GM18526 (cell line): Measurements from ENCODE around the gene ADRB2.
A peak's percentile ranks its signal among the peaks of the same experiment; 100 is the strongest.

Experiments
- POLR2A ChIP-seq: IDR thresholded peaks from 3 replicates; pipeline ENCODE4 v1.6.1; 2011; ENCODE audit not compliant: insufficient read length; ENCODE audit errors: extremely low read depth

Gene ADRB2

DNA sequence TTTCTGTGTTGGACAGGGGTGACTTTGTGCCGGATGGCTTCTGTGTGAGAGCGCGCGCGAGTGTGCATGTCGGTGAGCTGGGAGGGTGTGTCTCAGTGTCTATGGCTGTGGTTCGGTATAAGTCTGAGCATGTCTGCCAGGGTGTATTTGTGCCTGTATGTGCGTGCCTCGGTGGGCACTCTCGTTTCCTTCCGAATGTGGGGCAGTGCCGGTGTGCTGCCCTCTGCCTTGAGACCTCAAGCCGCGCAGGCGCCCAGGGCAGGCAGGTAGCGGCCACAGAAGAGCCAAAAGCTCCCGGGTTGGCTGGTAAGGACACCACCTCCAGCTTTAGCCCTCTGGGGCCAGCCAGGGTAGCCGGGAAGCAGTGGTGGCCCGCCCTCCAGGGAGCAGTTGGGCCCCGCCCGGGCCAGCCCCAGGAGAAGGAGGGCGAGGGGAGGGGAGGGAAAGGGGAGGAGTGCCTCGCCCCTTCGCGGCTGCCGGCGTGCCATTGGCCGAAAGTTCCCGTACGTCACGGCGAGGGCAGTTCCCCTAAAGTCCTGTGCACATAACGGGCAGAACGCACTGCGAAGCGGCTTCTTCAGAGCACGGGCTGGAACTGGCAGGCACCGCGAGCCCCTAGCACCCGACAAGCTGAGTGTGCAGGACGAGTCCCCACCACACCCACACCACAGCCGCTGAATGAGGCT is at the start of gene ADRB2:
Gene ADRB2, plus strand, starts transcription at position 559 of the 686 bp plus-strand sequence. CDS start 221 bp downstream, outside the sequence.
- peak; percentile 87 for TF ChIP-seq POLR2A

DNA sequence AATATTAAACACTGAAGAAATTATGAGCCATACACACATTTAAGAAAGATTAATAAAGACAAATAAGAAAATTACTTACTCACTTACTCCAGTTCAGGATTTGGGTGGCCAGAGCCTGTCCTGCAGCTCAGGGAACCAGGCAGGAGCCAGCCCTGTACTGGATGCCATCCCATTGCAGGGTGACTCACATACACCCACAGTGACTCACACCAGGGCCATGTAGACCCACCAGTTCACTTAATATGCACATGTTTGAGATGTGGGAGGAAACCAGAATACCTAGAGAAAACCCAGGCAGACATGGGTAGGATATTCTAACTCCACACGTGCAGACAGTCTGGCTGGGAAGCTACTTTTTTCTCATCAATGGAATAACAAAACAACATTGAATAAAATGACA is 49.6 kb upstream of the ADRB2 start:
- no peak for TF ChIP-seq POLR2A

DNA sequence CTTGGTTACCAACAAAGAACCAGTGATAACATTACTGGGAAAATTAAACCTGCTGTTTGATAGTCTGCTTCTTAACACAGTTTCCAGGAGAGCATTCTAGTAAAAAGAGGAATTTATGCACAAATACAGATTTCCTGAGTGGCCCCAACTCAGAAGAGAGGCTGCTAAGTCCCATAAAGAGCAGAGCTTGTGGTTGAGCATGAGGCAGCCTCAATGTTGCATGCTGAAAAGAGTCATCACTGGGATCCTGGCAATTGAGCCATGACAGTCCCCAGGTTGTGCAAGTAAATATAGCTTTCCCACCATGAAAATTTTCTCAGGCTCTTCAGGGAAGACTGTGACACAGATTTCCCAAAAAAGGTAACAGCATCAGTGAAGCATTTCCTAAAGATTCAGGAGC is 47.5 kb upstream of the ADRB2 start:
- TF ChIP-seq POLR2A, result no peak

DNA sequence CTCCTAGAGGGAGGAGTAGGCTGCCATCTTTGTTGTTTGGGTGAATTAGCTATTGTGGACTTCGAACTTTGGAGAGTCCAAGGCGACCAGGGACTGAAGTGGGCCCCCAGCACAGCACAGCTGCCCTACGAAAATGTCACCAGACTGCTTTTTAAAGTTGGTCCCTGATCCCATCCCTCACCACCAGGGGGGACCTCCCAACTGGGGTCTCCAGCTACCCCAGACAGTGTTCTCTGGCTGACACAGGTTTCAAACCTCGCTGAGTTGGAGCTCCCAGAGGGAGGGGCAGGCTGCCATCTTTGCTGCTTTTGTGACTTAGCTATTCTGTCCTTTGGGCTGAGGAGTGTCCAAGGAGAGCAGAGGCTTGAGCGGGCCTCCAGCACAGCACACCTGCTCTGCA is 45.7 kb upstream of the ADRB2 start:
- no peak for TF ChIP-seq POLR2A

DNA sequence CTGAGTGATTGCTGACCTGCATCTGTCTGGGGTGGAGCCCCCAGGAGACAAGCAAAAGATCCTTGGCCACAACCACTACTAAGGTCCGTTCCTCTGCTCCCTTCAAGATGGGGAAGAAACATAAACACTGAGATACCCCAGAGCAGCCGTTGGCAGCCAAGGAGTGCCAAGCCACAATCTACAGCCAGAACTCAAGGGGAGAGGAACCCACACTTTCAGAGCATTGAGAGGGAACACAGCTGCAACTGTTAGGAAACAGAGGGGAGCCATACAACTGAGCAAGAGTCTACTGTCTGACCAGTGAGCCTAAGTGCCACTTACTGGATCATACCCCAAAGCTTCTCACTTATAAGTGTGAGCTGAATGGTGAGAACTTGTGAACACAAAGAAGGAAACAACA is 44.6 kb upstream of the ADRB2 start:
- TF ChIP-seq POLR2A, result no peak

DNA sequence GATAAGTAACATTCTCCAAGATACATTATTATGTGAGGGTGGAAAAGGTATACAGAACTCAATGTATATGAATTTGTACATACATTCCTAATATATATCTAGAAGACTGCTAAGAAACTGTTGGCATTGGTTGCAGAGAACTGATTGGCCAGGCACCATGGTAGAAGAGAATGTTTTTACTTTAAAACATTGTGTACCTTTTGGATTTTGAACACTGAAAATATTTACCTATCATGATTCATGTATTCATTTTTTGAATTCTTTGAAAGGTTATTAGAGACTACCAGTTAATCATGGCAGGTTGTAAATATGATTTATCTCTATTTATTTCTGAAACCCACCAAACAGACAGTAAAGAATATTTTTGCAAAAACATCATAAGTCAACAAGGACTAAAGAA is 41.2 kb upstream of the ADRB2 start:
- no peak for TF ChIP-seq POLR2A

DNA sequence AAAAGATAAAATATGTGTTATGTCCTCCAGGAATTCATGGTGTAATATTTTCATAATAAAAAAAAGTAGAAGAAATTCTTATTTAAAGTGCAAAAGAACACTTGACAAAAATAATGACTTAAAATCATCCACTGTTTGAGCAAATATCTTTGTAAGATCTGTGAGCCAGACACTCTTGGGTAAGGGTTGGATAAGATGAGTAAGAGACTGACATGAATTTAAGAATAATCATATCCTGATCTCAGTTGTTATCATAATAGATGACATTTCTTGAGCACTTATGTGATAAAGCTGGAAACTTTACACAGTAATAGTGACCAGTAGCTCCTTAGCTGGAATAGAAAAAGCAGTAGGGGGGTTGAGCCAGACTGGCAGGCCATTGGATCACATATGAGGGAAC is 40.0 kb upstream of the ADRB2 start:
- no peak for TF ChIP-seq POLR2A

DNA sequence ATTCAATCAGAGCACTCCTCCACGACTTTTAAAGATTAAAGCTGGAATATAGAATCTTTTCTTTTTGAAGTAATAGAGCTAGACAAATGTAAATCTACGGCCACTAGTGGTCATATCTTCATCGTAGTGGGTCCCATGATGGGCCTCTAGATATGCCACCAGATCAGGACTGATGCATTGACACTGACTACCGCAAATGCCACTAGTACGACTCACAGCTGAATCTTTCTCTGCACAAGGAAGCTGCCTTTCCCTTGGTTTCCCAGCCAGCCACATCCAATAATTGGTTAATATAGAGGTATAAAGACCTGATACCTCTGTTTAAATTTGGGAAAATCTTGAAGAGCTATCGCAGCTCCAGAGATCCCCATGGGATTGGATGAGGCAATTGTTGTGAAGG is 37.8 kb upstream of the ADRB2 start:
- no peak for TF ChIP-seq POLR2A

DNA sequence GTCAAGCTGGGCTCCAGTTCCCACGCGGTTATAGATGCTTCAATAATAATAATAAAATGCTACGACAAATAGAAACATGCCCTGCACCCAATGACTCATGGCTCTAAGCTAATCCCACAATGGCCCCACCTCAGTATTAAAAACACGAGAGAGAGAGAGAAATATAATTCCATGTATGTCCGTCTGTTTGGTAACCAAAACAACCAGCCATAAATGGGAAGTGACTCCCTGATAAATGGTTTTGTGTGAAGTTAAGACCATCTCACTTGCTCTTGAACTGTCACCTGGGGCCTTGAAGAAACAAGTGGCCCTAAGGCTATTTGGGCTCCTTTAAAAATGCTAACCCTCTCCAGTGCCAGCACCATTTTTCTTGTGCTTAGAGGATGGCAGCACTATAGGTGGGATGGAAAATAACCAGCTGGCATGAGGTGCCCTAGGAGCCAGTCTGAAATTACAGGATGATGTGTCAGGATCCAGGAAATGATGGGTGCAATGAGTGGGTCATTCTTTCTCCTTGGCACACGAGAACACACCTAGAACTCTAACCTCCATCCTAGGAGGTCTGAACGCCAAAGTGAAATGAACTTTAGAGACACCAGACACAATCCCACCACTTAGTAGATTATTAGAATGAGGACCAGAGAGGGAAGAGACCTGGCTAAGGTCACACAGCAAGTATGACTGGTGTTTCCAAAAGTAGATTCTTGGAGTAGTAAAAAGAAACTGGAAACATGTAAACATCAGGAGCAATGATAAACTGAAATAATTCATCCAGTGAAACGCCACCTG is 35.7 kb upstream of the ADRB2 start:
- TF ChIP-seq POLR2A, result no peak

DNA sequence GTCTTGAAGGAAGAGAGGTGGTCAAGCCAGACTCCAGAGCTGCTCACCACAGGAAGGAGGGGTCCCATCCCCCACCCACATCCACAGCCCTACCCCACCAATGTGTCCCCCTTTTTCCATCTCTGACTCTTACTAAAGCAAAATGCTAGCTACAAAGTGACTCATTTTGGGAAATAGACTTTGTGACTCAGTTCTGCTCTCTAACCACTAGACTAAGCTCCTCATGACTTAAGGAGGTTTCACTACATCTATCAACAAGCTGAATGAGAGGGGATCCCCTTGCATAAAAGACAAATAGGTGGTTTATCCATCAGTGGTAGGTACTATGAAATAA is 35.1 kb upstream of the ADRB2 start:
- TF ChIP-seq POLR2A, result no peak

DNA sequence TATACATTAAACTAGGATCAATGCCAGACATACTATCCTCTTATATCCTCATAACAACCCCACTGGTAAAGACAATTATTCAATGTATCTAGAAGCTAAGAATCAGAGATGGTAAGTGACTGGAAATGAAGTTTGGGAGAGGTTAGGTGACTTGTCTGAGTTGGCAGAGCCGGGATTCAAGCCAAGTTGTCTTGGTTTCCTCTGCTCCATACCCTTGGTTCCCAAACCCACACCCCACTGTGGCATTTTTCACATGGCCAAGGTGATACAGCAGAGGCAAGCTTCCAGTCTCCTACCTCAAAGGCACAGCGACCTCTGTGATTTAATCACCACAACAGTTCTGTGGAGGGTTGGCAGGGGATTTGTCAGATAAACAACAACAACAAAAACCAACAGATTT is 34.7 kb upstream of the ADRB2 start:
- no peak for TF ChIP-seq POLR2A

DNA sequence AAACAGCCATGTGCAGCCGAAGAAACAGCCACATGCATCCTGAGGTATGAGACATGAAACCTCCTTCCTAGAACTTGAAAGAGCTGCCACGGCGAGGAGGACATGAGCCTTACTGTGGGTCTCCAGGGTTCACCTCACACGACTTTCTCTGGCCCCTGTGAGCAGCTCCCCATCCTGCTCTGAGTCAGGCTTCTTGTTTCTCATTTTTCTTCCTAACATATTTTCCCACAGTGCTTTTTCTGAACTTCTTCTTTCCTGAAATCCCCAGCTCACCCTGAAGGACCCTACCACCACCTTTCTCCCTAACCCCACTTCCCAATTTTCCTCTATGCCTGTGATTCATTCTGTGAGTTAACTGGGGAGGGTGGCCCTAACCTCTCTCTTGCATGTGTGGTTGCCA is 33.7 kb upstream of the ADRB2 start:
- no peak for TF ChIP-seq POLR2A

DNA sequence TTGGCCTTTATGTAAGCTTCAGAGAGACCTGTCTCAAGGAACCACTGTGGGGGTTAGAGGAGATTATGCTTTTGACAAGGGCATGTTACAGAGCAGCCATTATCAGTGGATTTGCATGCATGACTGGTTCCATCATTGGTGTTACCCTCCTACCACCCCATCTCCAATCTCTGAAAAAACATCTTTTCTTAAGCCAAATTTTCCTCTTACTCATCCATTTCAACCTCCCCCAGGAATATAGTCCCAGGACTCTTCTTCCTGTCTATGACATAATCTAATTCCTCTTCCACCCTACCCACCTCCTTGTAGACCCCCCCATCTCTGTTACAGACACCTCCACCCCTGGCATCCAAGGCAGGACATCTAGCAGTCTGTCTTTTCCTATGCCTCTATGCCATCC is 33.1 kb upstream of the ADRB2 start:
- TF ChIP-seq POLR2A, result no peak

DNA sequence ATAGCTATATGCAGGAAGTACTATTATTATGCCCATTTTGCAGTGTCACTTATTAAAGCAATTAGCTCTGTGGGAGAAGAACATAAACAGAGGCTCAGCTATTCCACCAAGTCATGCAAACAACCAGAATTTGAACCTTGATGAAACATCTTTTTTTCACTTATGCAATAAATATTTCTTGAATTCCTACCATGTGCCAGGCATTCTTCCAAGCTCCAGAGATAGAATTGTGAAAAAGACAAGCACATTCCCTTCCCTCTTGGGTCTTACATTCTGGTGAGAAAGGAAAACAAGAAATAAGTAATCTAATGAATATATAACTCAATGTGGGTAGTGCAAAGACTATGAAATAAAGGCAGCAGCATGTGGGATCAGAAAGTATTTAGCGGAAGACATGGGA is 32.1 kb upstream of the ADRB2 start:
- TF ChIP-seq POLR2A, result no peak

DNA sequence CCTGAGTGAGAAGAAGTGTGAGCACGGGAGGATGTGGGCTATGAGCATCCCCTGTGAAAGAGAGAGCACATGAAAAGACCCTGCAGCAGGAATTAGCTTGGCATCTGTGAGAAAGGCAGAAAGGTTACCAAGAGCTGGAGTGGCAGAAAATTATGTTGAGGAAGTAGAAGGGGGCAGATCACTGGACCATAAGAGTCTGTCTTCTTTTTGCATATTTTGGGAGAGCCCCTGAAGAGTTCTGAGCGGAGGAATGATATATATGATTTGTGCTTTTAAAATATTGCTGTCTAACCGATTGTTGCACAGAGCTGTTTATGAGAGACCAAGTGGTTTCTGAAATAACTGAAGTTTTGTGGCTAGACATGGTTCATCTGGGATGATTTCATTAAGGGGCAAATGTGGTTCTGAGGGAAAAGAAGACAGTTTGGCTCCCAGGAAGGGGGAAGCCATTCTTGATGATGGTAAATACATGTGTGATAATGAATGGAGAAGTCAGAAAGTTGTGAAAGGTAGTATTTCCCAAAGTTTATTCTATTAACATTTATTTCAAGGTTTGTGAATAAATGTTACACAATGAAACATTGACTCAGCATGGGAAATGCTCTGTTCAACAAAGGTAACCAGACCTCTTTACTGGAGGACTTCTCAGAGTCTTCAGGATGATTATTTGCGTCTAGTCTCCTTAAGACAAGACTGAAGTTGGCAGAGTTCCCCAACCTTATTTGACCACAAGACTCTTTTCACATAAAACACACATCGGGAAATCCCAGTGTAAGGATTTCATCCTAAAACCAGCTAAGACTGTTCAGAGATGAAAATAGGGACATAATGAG is 31.5 kb upstream of the ADRB2 start:
- no peak for TF ChIP-seq POLR2A

DNA sequence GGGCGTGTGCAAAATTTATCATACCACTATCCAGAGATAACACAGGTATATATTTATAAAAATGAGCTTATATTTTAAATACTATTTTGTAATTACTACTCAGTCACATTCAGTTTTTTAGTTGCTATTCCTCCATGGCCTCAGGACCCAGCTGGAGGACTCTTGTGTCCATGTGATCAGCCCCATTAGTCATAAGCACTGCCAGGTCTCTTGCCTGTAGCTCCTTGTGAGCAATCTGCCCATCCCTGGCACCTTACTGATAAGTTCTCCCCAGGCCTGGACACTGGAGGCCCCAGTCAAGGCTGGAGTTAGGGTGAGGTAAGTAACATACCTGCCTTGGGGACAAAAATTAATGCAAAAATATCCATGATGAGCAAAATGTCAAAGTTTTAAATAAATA is 29.5 kb upstream of the ADRB2 start:
- TF ChIP-seq POLR2A, result no peak
